ENCODE results near the gene NLK. TPM values are rescaled to one million over a fixed set of nuclear protein-coding genes. Genes with fewer than 3 reads are reported as not detected.

NLK gene
- total RNA-seq, 2 experiments from 2014 or later = 7.1 to 8.8 TPM

GRCh38 chr17:28041068-28041843, 1.2 kb upstream of the NLK start:
- intact Hi-C loops (cut with DNase I, micrococcal nuclease) = loop anchor here (1.0 to 10.0 kb wide), 12 partner anchors 54 to 604 kb away; partner anchors contain the start of genes IFT20 (in 2 of the 2), LYRM9 (in 2 of the 2), TNFAIP1 (in 2 of the 2) and BLTP2 (in 1 of the 2)
- ChIA-PET CTCF (interaction anchor here (0.6 to 1.4 kb wide), 7 partner anchors 11 to 316 kb away, joined by 3 to 5 read pairs (median 3); partner anchors contain the start of gene POLDIP2), POLR2A (interaction anchor here (0.6 to 1.2 kb wide), 8 partner anchors 9 to 747 kb away, joined by 3 to 10 read pairs (median 4); partner anchors contain the start of genes IFT20 and TNFAIP1)
- Mint-ChIP-seq H3K36me3 (ENCODE audit: low read depth) (peaks cover 14% of the 10 kb centered on the region), H3K4me3 (peak overlapping the region; percentile 79), H3K9me3 (ENCODE audit: low read depth) (no peaks in the 10 kb centered on the region), H3K27me3 (no peaks in the 10 kb centered on the region), H3K27ac (peak overlapping the region; percentile 74), H3K4me1 (peaks cover 52% of the 10 kb centered on the region)
- peak; percentile 100 for DNase-seq
- ATAC-seq = peak; percentile 96

GRCh38 chr17:28041844-28042656, 427 bp upstream of the NLK start:
- H3K27ac Mint-ChIP-seq = peak overlapping the region; percentile 64
- CTCF ChIA-PET = interaction anchor here (0.6 to 1.4 kb wide), 3 partner anchors 10 to 210 kb away, joined by 3 to 4 read pairs (median 3); no protein-coding TSS in a partner anchor
- peaks cover 60% of the 10 kb centered on the region for H3K4me1 Mint-ChIP-seq
- no peaks in the 10 kb centered on the region for H3K9me3 Mint-ChIP-seq (ENCODE audit: low read depth)
- H3K27me3 Mint-ChIP-seq = no peaks in the 10 kb centered on the region
- H3K36me3 Mint-ChIP-seq (ENCODE audit: low read depth) = peaks cover 17% of the 10 kb centered on the region
- DNase-seq = no peak
- peak overlapping the region; percentile 79 for H3K4me3 Mint-ChIP-seq
- peak; percentile 3 for ATAC-seq
- intact Hi-C loops (cut with DNase I, micrococcal nuclease) = loop anchor here (1.0 to 10.0 kb wide), 12 partner anchors 53 to 603 kb away; partner anchors contain the start of genes IFT20 (in 2 of the 2), LYRM9 (in 2 of the 2), TNFAIP1 (in 2 of the 2) and BLTP2 (in 1 of the 2)
- POLR2A ChIA-PET = interaction anchor here (0.6 to 1.2 kb wide), 3 partner anchors 8 to 70 kb away, joined by 4 to 10 read pairs (median 5); no protein-coding TSS in a partner anchor

- Mint-ChIP-seq H3K27ac (peak overlapping the region; percentile 66), H3K4me3 (peak overlapping the region; percentile 79), H3K4me1 (peaks cover 67% of the 10 kb centered on the region), H3K27me3 (no peaks in the 10 kb centered on the region), H3K36me3 (ENCODE audit: low read depth) (peaks cover 17% of the 10 kb centered on the region), H3K9me3 (ENCODE audit: low read depth) (no peaks in the 10 kb centered on the region)
- DNase-seq (no peak), ATAC-seq (no peak)
- intact Hi-C loops (cut with DNase I, micrococcal nuclease) = loop anchor here (5.0 to 10.0 kb wide), 5 partner anchors 52 to 602 kb away; partner anchors contain the start of genes BLTP2 (in 1 of the 2) and LYRM9 (in 1 of the 2)
- POLR2A ChIA-PET = no interaction called here
- CTCF ChIA-PET = interaction anchor here (1.8 kb wide), 1 partner anchor 13 kb away, joined by 5 read pairs; no protein-coding TSS in a partner anchor
Measured at GRCh38 chr17:28042721-28043291, 329 bp downstream of the NLK start.

GRCh38 chr17:28043296-28043695, 819 bp downstream of the NLK start:
- Mint-ChIP-seq H3K27ac (peak overlapping the region; percentile 66), H3K27me3 (no peaks in the 10 kb centered on the region), H3K9me3 (ENCODE audit: low read depth) (no peaks in the 10 kb centered on the region), H3K4me3 (peak overlapping the region; percentile 79), H3K4me1 (peaks cover 72% of the 10 kb centered on the region), H3K36me3 (ENCODE audit: low read depth) (peaks cover 19% of the 10 kb centered on the region)
- CTCF ChIA-PET = interaction anchor here (1.8 kb wide), 1 partner anchor 12 kb away, joined by 5 read pairs; no protein-coding TSS in a partner anchor
- intact Hi-C loops (cut with DNase I, micrococcal nuclease) = loop anchor here (5.0 to 10.0 kb wide), 5 partner anchors 52 to 602 kb away; partner anchors contain the start of genes BLTP2 (in 1 of the 2) and LYRM9 (in 1 of the 2)
- DNase-seq (no peak), ATAC-seq (no peak)
- POLR2A ChIA-PET = no interaction called here

GRCh38 chr17:28043741-28044140, 1.3 kb downstream of the NLK start:
- intact Hi-C loops (cut with DNase I, micrococcal nuclease) = loop anchor here (5.0 to 10.0 kb wide), 5 partner anchors 51 to 601 kb away; partner anchors contain the start of genes BLTP2 (in 1 of the 2) and LYRM9 (in 1 of the 2)
- H3K36me3 Mint-ChIP-seq (ENCODE audit: low read depth) = peaks cover 19% of the 10 kb centered on the region
- H3K27ac Mint-ChIP-seq = no peak overlapping the region
- H3K27me3 Mint-ChIP-seq = no peaks in the 10 kb centered on the region
- H3K4me1 Mint-ChIP-seq = peaks cover 76% of the 10 kb centered on the region
- no peak for ATAC-seq
- POLR2A ChIA-PET = no interaction called here
- H3K4me3 Mint-ChIP-seq = peak overlapping the region; percentile 5
- CTCF ChIA-PET = interaction anchor here (1.4 to 1.8 kb wide), 2 partner anchors 12 to 14 kb away, joined by 5 read pairs; no protein-coding TSS in a partner anchor
- no peak for DNase-seq
- no peaks in the 10 kb centered on the region for H3K9me3 Mint-ChIP-seq (ENCODE audit: low read depth)

- no peak overlapping the region for H3K27ac Mint-ChIP-seq
- intact Hi-C loops (cut with DNase I, micrococcal nuclease) = loop anchor here (5.0 to 10.0 kb wide), 6 partner anchors 49 to 599 kb away; partner anchors contain the start of genes BLTP2 (in 1 of the 2) and LYRM9 (in 1 of the 2)
- H3K4me1 Mint-ChIP-seq = peaks cover 81% of the 10 kb centered on the region
- no peak for ATAC-seq
- no peaks in the 10 kb centered on the region for H3K27me3 Mint-ChIP-seq
- no peaks in the 10 kb centered on the region for H3K9me3 Mint-ChIP-seq (ENCODE audit: low read depth)
- DNase-seq = no peak
- H3K4me3 Mint-ChIP-seq = no peak overlapping the region
- ChIA-PET POLR2A (no interaction called here), CTCF (interaction anchor here (1.1 kb wide), 1 partner anchor 240 kb away, joined by 3 read pairs; no protein-coding TSS in a partner anchor)
- H3K36me3 Mint-ChIP-seq (ENCODE audit: low read depth) = peaks cover 23% of the 10 kb centered on the region
Measured at GRCh38 chr17:28045304-28045703, 2.8 kb downstream of the NLK start.

GRCh38 chr17:28046034-28046825, 3.8 kb downstream of the NLK start:
- ChIA-PET POLR2A (no interaction called here), CTCF (interaction anchor here (1.1 kb wide), 1 partner anchor 241 kb away, joined by 3 read pairs; no protein-coding TSS in a partner anchor)
- peak; percentile 12 for DNase-seq
- intact Hi-C loops (cut with DNase I, micrococcal nuclease) = loop anchor here (1.0 to 10.0 kb wide), 7 partner anchors 12 to 599 kb away; partner anchors contain the start of genes BLTP2 (in 1 of the 2) and LYRM9 (in 1 of the 2)
- Mint-ChIP-seq H3K4me1 (peaks cover 76% of the 10 kb centered on the region), H3K27me3 (no peaks in the 10 kb centered on the region), H3K4me3 (no peak overlapping the region), H3K27ac (no peak overlapping the region), H3K9me3 (ENCODE audit: low read depth) (no peaks in the 10 kb centered on the region), H3K36me3 (ENCODE audit: low read depth) (peaks cover 23% of the 10 kb centered on the region)
- peak; percentile 1 for ATAC-seq

- Mint-ChIP-seq H3K27me3 (no peaks in the 10 kb centered on the region), H3K36me3 (ENCODE audit: low read depth) (peaks cover 21% of the 10 kb centered on the region), H3K4me1 (peaks cover 69% of the 10 kb centered on the region), H3K27ac (no peak overlapping the region), H3K4me3 (no peak overlapping the region), H3K9me3 (ENCODE audit: low read depth) (no peaks in the 10 kb centered on the region)
- intact Hi-C loops (cut with DNase I, micrococcal nuclease) = loop anchor here (5.0 to 10.0 kb wide), 6 partner anchors 47 to 597 kb away; partner anchors contain the start of genes BLTP2 (in 1 of the 2) and LYRM9 (in 1 of the 2)
- CTCF ChIA-PET = interaction anchor here (1.3 to 1.6 kb wide), 2 partner anchors 10 to 15 kb away, joined by 3 to 5 read pairs; no protein-coding TSS in a partner anchor
- POLR2A ChIA-PET = no interaction called here
- ATAC-seq = no peak
- no peak for DNase-seq
Measured at GRCh38 chr17:28047806-28048205, 5.3 kb downstream of the NLK start.

- ATAC-seq = peak; percentile 72
- no peak overlapping the region for H3K27ac Mint-ChIP-seq
- no peaks in the 10 kb centered on the region for H3K9me3 Mint-ChIP-seq (ENCODE audit: low read depth)
- no peaks in the 10 kb centered on the region for H3K27me3 Mint-ChIP-seq
- CTCF ChIA-PET = interaction anchor here (1.6 kb wide), 2 partner anchors 9 to 12 kb away, joined by 3 to 5 read pairs; no protein-coding TSS in a partner anchor
- POLR2A ChIA-PET = interaction anchor here (0.6 kb wide), 1 partner anchor 63 kb away, joined by 3 read pairs; no protein-coding TSS in a partner anchor
- H3K4me1 Mint-ChIP-seq = peaks cover 68% of the 10 kb centered on the region
- no peak overlapping the region for H3K4me3 Mint-ChIP-seq
- intact Hi-C loops (cut with DNase I, micrococcal nuclease) = loop anchor here (1.0 to 10.0 kb wide), 7 partner anchors 8 to 596 kb away; partner anchors contain the start of genes BLTP2 (in 1 of the 2) and LYRM9 (in 1 of the 2)
- peaks cover 15% of the 10 kb centered on the region for H3K36me3 Mint-ChIP-seq (ENCODE audit: low read depth)
- DNase-seq = no peak
Measured at GRCh38 chr17:28049071-28049470, 6.6 kb downstream of the NLK start.

Data from activated CD4-positive, alpha-beta T cell treated with anti-CD3 and anti-CD28 coated beads for 36 hours (primary cell).